ENCODE measurements around the gene ATP6V1G2.

GRCh38 chr6:31548544-31548873, 2.1 kb upstream of the ATP6V1G2 start:
- no peak for TF ChIP-seq CTCF (IDR thresholded peaks at IDR 0.05)
- no peak for TF ChIP-seq POLR2AphosphoS5 (IDR thresholded peaks at IDR 0.05)
- TF ChIP-seq POLR2A (IDR thresholded peaks at IDR 0.05), result no peak
- no peak for TF ChIP-seq EP300 (IDR thresholded peaks at IDR 0.05)

Measured in sigmoid colon (tissue), 4 donors.